ENCODE results near the gene TUBGCP2. TPM values are rescaled to one million over a fixed set of nuclear protein-coding genes. Genes with fewer than 3 reads are reported as not detected.
"Not testable (repeated sequence)": the region's sequence is repeated elsewhere in the genome, so short reads cannot be mapped to it uniquely, and the experiment has no call there.

The TUBGCP2 gene
- total RNA-seq, 2 donors from 2014 or later = 47.8 to 55.8 TPM

GRCh38 chr10:133267293-133267692 lies 41.4 kb downstream of the TUBGCP2 start:
- no peak overlapping the region for H3K4me3 Mint-ChIP-seq

DNA sequence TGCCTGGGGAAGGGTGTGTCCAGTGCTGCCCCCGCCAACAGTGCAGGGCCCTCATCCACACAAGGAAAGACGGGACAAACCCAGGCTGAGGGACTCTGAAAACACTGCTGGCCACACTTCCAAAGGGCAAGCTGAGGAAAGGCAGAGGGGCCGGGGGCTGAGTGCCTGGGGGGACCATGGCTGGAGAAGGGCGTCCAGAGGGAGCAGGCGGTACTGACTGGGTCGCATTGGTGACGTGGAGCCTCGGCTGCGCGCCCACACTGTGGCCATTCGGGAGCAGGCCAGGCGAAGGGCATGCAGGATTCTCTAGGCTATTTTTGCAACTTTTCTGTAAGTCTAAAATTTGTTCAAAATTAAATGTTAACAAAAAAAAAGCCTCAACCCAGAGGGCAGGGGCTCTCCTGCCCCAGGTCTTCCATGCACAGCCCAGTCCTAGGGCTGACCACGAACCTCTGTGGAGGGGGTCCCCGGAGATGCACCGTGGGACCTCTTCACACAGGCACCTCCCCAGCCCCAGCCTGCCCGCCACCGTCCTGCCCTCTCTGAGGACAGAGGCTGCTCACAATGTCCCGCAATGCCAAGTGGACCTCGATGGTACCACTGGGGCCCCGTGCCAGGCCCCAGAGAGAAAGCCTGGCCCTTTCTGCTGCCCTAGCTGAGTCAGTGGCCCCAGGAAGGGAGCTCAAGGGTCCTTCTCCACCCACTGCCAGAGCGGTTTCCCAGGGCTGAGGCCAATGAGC lies 42.4 kb downstream of the TUBGCP2 start:
- no peak for ATAC-seq (replicated peaks)
- Mint-ChIP-seq H3K4me1 (peaks cover 7% of the 10 kb centered on the region), H3K36me3 (ENCODE audit: low read depth) (peaks cover 53% of the 10 kb centered on the region), H3K27ac (no peak overlapping the region), H3K27me3 (no peaks in the 10 kb centered on the region), H3K4me3 (no peak overlapping the region), H3K9me3 (no peaks in the 10 kb centered on the region)

More at GRCh38 chr10:133267293-133267692, 41.4 kb downstream of the TUBGCP2 start:
- Mint-ChIP-seq H3K9me3 (no peaks in the 10 kb centered on the region), H3K4me1 (peaks cover 7% of the 10 kb centered on the region), H3K36me3 (ENCODE audit: low read depth) (peaks cover 63% of the 10 kb centered on the region), H3K27me3 (no peaks in the 10 kb centered on the region), H3K27ac (no peak overlapping the region)
- ATAC-seq (replicated peaks) = no peak

- not testable (repeated sequence) for H3K9me3 Mint-ChIP-seq; H3K27me3 Mint-ChIP-seq; H3K4me1 Mint-ChIP-seq; ATAC-seq (replicated peaks); H3K4me3 Mint-ChIP-seq
- peak overlapping the region; percentile 41 for H3K27ac Mint-ChIP-seq
- peaks cover 42% of the 10 kb centered on the region for H3K36me3 Mint-ChIP-seq (ENCODE audit: low read depth)
Measured at GRCh38 chr10:133265052-133265451, 43.6 kb downstream of the TUBGCP2 start.

- H3K36me3 Mint-ChIP-seq (ENCODE audit: low read depth) = peaks cover 37% of the 10 kb centered on the region
- no peak for ATAC-seq (replicated peaks)
- peak overlapping the region; percentile 31 for H3K4me3 Mint-ChIP-seq
- no peaks in the 10 kb centered on the region for H3K9me3 Mint-ChIP-seq
- no peaks in the 10 kb centered on the region for H3K27me3 Mint-ChIP-seq
- H3K4me1 Mint-ChIP-seq = peaks cover 8% of the 10 kb centered on the region
- no peak overlapping the region for H3K27ac Mint-ChIP-seq
Measured at GRCh38 chr10:133264461-133264860, 44.2 kb downstream of the TUBGCP2 start.

DNA sequence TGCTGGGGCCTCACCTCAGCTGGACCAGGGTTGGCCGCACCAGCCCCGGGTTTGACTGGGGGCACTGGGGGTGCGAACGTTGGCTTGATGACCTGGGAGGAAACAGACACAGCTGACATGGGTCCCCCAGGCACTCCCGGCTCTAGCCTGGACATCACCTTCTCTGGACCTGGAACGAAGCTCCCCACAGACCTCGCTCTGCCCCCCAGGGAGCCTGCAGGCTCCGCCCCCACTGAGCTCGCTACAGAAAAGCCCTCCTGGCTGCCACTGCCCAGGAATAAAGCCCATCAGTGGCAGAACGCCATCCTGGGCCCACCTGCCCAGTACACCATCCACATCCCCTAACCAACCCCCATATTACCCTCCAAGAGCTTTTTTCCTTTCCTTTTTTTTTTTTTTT lies 45.0 kb downstream of the TUBGCP2 start:
- no peak for ATAC-seq (replicated peaks)
- Mint-ChIP-seq H3K27ac (no peak overlapping the region), H3K36me3 (ENCODE audit: low read depth) (peaks cover 43% of the 10 kb centered on the region), H3K4me3 (peak overlapping the region; percentile 31), H3K9me3 (no peaks in the 10 kb centered on the region), H3K27me3 (no peaks in the 10 kb centered on the region), H3K4me1 (peaks cover 14% of the 10 kb centered on the region)

GRCh38 chr10:133262696-133263095 lies 46.0 kb downstream of the TUBGCP2 start:
- Mint-ChIP-seq H3K27ac (no peak overlapping the region), H3K36me3 (ENCODE audit: low read depth) (peaks cover 43% of the 10 kb centered on the region), H3K4me1 (peaks cover 14% of the 10 kb centered on the region), H3K27me3 (no peaks in the 10 kb centered on the region), H3K4me3 (peak overlapping the region; percentile 42), H3K9me3 (no peaks in the 10 kb centered on the region)
- no peak for ATAC-seq (replicated peaks)

- H3K4me1 Mint-ChIP-seq = peaks cover 14% of the 10 kb centered on the region
- no peaks in the 10 kb centered on the region for H3K9me3 Mint-ChIP-seq
- H3K27me3 Mint-ChIP-seq = no peaks in the 10 kb centered on the region
- ATAC-seq (replicated peaks) = peak; percentile 52
- peak overlapping the region; percentile 88 for H3K27ac Mint-ChIP-seq
- H3K36me3 Mint-ChIP-seq (ENCODE audit: low read depth) = peaks cover 43% of the 10 kb centered on the region
- H3K4me3 Mint-ChIP-seq = peak overlapping the region; percentile 60
Measured at GRCh38 chr10:133261726-133262325, 46.8 kb downstream of the TUBGCP2 start.

DNA sequence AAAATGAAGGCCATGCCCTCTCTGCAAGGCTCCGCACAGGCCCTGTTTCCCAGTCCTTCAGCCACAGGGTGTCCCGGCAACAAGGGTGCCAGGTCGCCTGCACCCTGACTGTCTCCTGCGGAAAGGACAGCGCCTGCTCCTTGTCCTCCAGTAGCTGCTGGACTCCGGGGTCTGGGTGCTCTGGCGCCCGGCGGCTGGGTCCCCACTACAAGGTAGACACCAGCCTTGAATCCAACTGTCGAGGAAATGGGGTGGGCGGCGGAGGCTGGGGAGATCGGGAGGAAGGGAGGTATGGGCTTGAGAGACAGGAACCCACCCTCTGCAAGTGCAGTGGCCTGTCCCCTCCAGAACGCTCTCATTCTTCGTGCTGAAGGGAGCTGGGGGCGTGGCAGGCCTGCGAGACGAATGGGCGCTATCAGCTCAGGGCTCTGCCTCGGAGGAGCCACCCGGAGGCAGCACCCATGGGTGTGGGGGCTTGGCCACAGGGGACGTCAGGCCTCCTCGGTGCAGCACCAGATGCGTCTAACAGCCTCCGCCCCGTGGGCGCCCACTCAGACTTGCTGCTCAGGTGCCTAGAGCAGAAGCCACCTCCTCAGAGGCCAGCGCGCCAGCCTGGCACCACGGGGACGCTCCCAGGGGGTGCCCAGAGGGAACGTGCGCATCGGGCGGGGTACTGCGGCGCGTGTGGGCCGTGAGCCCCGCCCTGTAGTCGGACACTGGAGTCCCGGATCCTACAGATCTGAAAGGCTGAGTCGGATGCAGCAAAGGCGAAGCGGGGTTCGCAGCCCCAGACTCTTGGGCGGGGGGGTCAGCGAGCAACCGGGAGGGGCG lies 47.6 kb downstream of the TUBGCP2 start:
- no peaks in the 10 kb centered on the region for H3K27me3 Mint-ChIP-seq
- peak overlapping the region; percentile 60 for H3K4me3 Mint-ChIP-seq
- peak overlapping the region; percentile 88 for H3K27ac Mint-ChIP-seq
- H3K4me1 Mint-ChIP-seq = peaks cover 14% of the 10 kb centered on the region
- peak; percentile 73 for ATAC-seq (replicated peaks)
- H3K36me3 Mint-ChIP-seq (ENCODE audit: low read depth) = peaks cover 43% of the 10 kb centered on the region
- no peaks in the 10 kb centered on the region for H3K9me3 Mint-ChIP-seq

GRCh38 chr10:133259602-133259989 lies 49.1 kb downstream of the TUBGCP2 start:
- peak overlapping the region; percentile 89 for H3K27ac Mint-ChIP-seq
- H3K4me3 Mint-ChIP-seq = peak overlapping the region; percentile 60
- H3K9me3 Mint-ChIP-seq = no peaks in the 10 kb centered on the region
- ATAC-seq (replicated peaks) = no peak
- peaks cover 30% of the 10 kb centered on the region for H3K36me3 Mint-ChIP-seq (ENCODE audit: low read depth)
- no peaks in the 10 kb centered on the region for H3K27me3 Mint-ChIP-seq
- peaks cover 12% of the 10 kb centered on the region for H3K4me1 Mint-ChIP-seq

DNA sequence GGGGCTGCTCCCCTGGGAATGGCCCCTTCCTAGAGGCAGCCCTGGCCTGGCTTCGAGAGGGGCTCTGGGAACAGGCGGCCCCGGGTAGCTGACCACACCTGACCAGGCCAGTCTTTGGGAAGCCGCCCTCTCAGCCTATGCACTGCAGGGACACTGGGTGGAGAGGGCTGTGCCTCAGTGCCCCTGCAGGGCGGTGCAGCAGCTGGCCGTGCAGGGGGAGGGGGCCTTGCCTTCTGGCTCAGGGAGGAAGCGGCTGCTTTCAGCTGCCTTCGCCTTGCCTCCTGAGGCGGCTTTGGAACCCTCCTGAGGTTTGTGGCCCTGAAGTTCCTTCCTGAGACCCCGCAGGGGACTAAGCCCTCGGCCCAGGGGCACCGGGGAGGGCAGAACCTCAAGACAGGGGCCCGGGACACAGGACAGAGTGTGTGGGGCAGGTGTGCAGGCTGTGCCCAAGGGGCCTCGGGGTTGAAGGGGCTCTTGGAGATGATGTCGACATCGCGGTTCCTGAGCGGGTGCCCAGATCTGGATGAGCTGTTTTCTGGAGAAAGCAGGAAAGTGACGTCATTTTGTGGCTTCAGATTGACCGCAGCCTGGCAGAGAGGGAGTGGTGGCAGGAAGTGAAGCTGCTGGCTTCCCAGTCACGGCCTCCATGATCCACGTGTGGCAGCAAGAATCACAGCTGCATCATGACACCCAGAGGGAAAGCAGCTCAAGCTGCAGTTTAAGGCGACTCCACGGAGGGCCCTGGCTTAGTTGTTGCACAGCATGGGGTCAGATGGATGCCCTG lies 49.7 kb downstream of the TUBGCP2 start:
- peaks cover 25% of the 10 kb centered on the region for H3K36me3 Mint-ChIP-seq (ENCODE audit: low read depth)
- no peaks in the 10 kb centered on the region for H3K9me3 Mint-ChIP-seq
- peak overlapping the region; percentile 60 for H3K4me3 Mint-ChIP-seq
- no peaks in the 10 kb centered on the region for H3K27me3 Mint-ChIP-seq
- peak overlapping the region; percentile 89 for H3K27ac Mint-ChIP-seq
- ATAC-seq (replicated peaks) = peak; percentile 71
- H3K4me1 Mint-ChIP-seq = peaks cover 7% of the 10 kb centered on the region

- no peaks in the 10 kb centered on the region for H3K27me3 Mint-ChIP-seq
- peaks cover 7% of the 10 kb centered on the region for H3K4me1 Mint-ChIP-seq
- peak overlapping the region; percentile 33 for H3K27ac Mint-ChIP-seq
- H3K9me3 Mint-ChIP-seq = no peaks in the 10 kb centered on the region
- peak; percentile 12 for ATAC-seq (replicated peaks)
- peaks cover 17% of the 10 kb centered on the region for H3K36me3 Mint-ChIP-seq (ENCODE audit: low read depth)
- peak overlapping the region; percentile 60 for H3K4me3 Mint-ChIP-seq
Measured at GRCh38 chr10:133258066-133258817, 50.4 kb downstream of the TUBGCP2 start.

- Mint-ChIP-seq H3K9me3 (no peaks in the 10 kb centered on the region), H3K36me3 (ENCODE audit: low read depth) (peaks cover 10% of the 10 kb centered on the region), H3K4me1 (peaks cover 7% of the 10 kb centered on the region), H3K4me3 (peak overlapping the region; percentile 60), H3K27me3 (no peaks in the 10 kb centered on the region), H3K27ac (no peak overlapping the region)
- ATAC-seq (replicated peaks) = no peak
Measured at GRCh38 chr10:133257489-133258065, 51.1 kb downstream of the TUBGCP2 start.

DNA sequence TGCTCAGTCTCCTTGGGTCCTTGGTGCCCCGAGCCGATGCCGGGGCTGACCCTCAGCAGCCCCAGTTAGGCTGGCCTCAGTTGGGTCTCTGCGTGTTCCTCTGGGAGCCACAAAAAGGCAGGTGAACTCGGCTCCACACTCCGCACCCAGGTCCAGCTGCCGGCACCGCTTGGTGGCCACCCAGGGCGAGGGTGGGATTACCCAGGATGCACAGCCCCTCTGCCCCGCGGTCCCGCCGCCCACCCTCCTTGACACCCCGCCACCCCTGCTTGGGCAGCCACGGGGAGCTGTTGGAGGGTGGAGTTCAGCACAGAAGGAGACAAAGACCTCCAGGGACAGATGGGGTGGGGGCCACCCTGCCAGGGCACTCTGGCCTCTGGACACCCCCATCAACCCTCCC lies 53.3 kb downstream of the TUBGCP2 start:
- no peak for ATAC-seq (replicated peaks)

More for the DNA sequence above, 53.3 kb downstream of the TUBGCP2 start:
- Mint-ChIP-seq H3K27ac (no peak overlapping the region), H3K27me3 (peaks cover 2% of the 10 kb centered on the region), H3K9me3 (no peaks in the 10 kb centered on the region), H3K4me1 (peaks cover 7% of the 10 kb centered on the region), H3K36me3 (ENCODE audit: low read depth) (peaks cover 6% of the 10 kb centered on the region), H3K4me3 (no peak overlapping the region)
